ENCODE measurements around the gene CYTH2.
"Not testable (repeated sequence)": the region's sequence is repeated elsewhere in the genome, so short reads cannot be mapped to it uniquely, and the experiment has no call there.

Gene CYTH2

DNA sequence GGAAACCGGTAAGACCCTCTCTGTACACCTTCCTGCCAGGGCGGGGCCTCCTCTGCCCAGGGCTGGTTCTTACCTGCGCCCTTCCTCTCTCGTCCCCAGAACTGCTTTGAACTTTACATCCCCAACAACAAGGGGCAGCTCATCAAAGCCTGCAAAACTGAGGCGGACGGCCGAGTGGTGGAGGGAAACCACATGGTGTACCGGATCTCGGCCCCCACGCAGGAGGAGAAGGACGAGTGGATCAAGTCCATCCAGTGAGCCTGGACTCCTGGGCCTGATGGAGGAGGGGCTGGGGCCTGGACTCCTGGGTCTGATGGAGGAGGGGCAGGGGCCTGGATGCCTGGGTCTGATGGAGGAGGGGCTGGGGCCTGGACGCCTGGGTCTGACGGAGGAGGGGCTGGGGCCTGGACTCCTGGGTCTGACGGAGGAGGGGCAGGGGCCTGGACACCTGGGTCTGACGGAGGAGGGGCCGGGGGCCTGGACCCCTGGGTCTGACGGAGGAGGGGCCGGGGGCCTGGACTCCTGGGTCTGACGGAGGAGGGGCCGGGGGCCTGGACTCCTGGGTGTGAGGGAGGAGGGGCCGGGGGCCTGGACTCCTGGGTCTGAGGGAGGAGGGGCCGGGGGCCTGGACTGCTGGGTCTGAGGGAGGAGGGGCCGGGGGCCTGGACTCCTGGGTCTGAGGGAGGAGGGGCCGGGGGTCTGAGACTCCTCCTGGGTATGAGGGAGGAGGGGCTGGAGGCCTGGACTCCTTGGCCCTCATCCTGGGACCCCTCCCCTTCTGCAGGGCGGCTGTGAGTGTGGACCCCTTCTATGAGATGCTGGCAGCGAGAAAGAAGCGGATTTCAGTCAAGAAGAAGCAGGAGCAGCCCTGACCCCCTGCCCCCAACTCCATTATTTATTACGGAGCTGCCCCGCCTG, 9.4 kb downstream of the CYTH2 start:
- no peak for DNase-seq

DNA sequence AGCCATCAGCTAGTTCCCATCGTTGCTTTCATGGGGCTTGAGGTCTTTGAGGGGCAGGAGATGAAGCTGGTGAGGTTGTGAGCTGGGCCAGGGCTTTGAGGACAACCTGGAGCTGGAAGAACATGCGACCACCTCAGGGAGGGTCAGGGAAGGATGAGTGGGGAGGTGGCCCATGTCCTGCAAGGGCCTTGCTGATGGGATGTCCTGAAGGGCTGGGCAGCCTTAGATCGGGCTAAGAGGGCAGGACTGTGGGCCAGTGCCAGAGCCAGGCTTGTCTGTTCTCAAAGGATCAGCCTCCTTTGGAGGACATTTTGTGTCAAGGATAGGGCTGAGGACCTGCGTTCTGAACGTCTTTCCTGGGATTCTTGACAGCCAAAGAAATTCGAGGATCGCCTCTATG, 10.5 kb downstream of the CYTH2 start:
- no peak for DNase-seq

DNA sequence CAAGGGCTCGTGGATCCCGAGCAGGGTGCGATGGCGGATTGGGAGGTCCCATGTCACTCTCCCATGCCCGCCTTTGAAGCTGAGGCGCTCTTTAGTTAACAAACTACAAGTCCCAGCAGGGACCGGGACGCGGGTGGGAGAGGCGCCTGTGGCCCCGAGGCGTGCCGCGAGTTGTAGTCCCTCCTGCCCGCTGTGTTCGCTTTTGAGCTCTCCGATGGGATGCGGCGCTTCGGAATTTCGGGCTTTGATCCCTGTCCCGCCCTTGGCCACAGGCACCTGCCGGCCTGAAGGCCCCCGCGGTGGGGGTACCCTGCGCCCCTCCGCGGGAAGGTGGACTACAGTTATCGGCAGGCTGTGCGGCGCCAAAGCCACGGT, 11.0 kb downstream of the CYTH2 start:
- peak; percentile 16 for DNase-seq

DNA sequence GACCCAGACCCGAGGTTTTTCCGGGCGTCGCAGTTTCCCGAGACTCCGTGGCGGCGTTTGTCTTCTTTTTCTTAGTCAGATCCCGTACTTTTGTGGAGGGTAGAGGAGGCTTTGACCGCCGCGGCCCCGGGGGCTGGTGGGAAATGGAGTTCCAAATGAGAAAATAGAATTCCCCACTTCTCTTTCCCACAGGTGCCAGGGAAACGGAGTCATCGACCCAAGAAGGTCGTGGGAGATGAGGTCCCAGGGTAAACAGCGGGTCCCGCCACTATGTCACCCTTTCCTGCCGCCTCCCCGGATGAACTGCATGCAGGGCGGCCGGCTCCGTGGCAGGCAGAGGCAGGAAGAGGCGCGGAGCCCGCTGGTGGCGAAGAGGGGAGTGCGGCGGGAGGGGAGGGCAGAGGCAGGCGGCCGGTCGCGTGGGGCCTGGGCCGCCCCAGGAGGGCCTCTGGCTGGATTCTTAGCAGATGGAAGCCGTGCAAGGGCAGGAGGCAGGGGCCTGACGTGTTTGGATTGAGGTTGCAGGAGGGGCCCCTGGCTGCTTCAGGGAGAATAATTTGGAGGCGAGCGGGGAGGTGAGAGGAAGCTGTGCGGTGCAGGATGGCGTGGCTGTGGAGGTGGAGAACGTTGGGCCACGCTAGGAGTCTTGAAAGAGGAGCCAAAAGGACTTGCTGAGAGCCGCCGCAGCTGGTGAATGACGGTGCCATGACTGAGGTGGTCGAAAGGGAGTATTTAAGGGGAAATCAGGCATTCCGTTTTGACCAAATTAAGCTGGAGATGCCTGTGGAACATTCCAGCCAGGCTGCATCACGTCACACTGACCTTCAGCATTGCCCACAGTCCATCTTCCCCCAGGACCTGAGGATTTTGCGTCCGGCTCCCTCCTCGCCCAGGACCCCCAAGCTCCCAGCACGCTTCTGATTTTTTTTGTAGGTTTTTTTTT, 11.7 kb downstream of the CYTH2 start:
- DNase-seq: peak; percentile 38

DNA sequence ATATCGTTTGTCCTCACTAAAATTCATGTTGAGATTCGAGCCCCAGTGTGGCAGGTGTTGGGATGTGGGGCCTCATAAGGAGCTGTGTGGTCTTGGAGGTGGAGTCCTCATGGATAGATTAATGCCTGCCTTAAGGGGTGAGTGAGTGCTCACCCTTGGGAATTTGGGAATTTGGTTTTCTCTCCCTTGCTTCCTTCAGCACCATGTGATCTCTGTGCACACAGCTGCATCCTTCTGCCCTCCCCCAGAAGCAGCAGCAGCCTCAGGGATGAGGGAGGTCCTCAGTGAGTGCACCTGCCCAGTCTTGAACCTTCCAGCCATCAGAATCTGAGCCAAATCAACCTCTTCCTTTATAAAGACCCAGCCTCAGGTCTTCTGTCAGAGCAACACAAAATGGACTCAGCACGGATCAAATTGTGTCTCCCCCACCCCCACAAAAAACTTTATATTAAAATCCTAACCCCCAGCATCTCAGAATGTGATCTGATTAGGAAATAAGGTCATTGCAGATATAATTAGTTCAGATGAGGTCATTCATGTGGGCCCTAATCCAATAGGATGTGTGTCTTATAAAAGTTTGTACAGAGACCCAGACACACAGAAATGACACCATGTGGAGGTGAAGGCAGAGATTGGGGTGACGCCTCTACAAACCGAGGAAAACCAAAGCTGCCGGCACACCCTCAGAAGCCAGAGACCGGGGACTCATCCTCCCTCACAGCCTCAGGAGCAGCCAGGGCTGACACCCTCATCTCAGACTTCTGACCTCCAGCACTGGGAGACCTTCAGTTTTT, 12.9 kb downstream of the CYTH2 start:
- DNase-seq: no peak

DNA sequence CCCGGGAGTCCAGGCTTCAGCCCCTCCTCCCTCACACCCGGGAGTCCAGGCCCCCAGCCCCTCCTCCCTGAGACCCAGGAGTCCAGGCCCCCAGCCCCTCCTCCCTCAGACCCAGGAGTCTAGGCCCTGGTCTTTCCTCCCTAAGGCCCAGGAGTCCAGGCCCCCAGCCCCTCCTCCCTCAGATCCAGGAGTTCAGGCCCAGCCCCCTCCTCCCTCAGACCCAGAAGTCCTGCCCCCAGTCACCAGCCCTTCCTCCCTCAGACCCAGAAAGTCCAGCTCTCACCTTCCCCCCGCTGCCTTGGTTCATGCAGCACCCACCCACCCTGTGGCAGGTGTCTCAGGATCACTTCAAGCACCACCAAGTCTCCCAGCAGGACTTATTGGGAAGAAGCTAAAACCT, 14.1 kb downstream of the CYTH2 start:
- DNase-seq: no peak

DNA sequence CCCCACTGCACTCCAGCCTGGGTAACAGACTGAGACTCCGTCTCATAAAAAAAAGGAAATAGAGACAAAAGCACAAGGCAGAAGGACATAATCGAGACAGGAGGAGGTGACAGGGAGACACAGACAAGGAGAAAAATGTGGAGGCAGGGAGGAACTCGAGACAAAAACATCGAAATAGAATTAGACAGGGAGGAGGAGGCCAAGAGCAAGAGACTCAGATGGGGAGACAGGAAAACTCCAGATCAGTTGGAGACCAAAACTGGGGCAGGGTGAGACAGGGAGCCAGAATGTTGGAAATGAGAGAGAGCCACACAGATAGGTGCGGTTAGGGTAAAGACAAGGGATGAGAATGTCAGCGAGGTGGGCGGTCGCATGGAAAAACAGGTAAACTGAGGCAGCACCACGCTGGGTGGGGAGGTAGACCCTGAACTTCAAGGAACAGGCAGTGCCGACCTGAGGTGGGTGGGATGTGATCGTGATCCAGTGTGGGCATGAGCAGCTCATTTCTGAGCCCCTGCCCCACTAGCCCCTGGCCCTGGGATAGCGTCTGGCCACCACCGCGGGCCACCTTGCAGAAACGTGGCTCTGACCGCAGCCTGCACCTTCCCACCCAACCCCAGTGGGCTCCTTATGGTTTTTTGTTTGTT, 15.2 kb downstream of the CYTH2 start:
- DNase-seq: no peak

DNA sequence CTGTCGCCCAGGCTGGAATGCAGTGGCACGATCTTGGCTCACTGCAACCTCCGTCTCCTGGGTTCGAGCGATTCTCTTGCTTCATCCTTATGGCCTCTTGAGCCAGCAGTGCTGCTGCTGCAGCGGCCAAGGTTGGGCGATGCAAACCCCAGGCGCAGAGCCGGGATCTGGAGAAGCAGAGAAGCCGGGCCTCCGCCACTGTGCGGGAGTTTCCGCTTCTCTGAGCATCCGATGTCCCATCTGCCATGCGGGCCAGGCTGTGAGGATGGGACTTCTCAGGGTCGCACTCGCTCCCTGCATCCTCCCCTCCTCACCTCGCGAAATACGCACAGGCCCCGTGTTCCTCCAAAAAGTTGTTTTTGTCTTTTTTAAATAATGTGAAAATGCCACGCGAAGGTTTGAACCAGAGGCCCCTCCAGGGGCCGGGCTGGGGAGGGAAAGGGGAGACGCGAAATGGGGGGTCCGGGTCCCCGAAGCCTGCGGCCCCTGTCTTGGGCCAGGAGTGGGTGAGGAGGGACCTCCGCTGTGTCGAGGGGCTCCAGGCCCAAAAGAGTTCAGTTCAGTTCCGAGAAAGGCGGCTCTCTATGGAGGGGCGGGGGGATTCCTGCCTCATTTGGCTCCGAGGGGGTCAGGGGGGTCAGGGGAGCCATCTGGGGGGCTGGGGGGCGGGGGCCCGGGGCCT, 15.9 kb downstream of the CYTH2 start:
- no peak for DNase-seq

DNA sequence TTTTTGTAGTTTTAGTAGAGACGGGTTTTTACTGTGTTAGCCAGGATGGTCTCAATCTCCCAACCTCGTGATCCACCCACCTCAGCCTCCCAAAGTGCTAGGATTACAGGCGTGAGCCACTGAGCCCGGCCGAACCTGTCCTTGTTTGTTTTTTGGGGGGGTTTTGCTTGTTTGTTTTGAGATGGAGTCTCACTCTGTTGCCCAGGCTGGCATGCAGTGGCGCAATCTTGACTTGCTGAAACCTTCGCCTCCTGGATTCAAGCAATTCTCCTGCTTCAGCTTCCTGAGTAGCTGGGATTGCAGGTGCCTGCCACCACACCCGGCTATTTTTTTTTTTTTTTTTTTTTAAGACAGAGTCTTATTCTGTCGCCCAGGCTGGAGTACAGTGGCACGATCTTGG, 17.5 kb downstream of the CYTH2 start:
- not testable (repeated sequence) for DNase-seq

DNA sequence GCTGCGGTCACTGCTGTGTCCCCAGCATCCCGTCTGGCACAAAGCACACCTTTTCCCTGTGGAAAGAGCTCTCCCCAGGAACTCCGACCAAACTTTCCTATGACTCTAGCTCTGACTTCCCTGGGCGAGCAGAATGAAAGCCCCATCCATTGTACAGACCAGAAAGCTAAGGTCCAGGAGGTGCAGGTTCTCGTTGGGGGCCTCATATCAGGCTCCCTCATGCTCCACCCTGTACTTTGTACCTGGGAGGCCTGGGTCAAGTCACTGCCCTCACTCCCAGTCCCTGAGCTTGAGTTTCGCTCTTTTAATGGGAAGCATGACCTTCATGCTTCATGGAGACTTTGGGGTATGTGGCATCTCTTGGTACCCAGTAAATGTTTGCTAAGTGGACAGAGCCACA, 18.4 kb downstream of the CYTH2 start:
- DNase-seq: no peak

DNA sequence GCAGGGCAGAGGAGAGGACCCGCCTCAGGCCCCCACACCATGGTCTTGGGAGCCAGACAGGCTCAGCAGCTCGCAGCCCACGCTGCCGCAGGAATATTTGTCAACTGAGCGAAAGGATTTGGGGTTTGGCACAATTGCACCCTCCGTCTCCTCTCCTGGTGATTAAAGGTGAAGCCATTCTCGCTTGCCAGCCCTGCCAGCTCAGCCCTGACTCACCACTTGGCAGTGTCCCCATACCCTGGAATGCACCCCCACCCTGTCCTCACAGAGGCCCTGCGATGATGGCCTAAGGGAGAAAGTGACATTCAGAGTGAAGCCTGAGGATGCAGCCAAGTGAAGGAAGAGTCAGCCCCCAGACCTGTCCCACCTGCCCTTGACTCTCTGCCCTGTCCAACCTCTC, 18.8 kb downstream of the CYTH2 start:
- no peak for DNase-seq

DNA sequence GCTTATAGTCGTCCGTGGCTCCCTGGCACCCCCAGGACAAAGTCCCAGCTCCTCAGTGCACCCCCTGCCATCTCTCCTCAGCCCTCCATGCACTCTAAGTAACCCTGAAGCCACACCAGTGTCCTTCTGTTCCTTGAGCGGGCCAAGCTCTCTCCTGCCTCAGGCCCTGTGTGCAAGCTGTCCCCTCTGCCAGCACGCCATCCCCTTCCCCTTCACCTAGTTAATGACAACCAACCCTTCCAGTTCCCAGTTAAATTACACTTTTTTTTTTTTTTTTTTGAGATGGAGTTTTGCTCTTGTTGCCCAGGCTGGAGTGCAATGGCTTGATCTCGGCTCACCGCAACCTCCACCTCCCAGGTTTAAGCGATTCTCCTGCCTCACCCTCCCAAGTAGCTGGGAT, 19.3 kb downstream of the CYTH2 start:
- not testable (repeated sequence) for DNase-seq

DNA sequence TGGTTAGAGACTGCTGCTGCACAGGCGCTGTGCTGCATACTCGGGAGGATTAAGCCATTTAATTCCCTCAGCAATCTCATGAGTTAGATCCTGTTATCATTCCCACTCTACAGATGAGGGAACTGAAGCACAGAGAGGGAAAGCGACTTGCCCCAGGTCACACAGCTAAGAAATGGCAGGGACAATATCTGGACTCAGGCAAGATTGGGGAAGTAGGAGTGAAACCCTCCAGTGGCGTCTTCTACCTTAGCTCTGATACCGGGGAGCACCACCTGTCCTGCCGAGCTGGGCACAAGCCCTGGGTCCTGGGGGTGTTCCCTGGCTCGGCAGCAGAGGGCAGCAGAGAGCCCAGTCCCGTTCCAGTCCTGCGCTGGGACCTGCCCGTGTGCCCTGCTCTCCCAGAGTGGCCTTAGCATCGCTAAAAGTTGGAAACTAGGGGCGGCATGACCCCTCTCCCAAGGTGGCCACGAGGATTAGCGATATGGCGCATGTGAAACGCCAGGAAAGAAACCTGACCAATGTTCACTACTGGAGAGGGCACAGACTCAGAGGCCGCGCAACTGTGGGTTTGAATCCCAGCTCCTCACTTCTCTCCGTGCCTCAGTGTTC, 20.5 kb downstream of the CYTH2 start:
- peak; percentile 64 for DNase-seq

DNA sequence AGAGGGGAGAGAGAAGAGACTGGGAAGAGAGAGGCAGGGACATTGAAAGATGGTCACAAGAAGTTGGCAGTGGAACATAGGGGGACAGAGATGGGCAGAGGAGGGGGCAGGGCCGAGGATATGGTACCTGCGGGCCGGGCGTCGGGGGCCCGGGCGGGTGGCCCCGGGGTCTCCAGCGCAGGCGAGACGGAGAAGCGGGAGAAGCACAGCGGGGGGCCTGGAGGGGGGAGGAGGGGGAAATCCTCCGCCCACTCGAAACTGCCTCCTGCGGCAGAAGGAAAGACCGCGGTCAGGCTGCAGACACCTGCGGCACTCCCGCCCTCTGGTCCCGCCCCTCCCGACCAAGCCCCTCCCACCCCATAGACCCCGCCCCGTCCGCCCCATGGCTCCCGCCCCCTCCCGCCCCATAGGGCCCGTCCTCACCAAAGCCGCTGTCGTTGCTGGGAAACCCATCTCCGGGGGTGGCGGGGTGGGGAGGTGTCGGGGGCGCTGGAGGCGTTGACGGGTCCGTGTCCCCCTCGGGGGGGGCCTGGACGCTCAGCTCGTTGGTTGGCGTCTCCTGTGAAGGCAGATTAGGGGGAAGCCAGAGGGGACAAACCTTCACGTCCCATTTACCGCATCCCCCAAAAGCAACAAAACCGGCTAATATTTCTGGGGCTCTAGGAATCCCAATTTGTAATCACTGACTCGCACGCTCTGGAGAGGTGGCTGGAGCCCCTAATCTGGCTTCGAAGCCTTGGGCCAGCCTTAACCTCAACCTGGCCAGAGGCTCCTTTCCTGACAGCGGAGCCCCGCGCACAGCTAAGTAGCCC, 22.0 kb downstream of the CYTH2 start:
- DNase-seq: peak; percentile 67

DNA sequence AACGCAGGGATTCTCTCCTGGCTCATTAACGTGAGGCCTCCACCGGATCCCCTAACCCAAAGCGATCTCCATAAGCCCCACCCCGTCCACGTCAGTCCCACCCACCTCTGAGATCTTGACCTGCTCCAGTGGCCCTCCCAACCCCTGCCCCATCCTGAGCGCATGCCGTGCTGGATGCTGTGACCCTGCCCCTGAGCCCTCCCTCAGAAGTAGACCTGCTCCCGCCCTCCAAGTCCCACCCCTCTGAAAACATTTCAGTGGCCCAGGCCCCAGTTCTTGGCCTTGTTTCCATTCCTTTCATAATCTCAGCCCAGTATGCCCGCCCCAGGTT, 22.6 kb downstream of the CYTH2 start:
- DNase-seq: no peak

DNA sequence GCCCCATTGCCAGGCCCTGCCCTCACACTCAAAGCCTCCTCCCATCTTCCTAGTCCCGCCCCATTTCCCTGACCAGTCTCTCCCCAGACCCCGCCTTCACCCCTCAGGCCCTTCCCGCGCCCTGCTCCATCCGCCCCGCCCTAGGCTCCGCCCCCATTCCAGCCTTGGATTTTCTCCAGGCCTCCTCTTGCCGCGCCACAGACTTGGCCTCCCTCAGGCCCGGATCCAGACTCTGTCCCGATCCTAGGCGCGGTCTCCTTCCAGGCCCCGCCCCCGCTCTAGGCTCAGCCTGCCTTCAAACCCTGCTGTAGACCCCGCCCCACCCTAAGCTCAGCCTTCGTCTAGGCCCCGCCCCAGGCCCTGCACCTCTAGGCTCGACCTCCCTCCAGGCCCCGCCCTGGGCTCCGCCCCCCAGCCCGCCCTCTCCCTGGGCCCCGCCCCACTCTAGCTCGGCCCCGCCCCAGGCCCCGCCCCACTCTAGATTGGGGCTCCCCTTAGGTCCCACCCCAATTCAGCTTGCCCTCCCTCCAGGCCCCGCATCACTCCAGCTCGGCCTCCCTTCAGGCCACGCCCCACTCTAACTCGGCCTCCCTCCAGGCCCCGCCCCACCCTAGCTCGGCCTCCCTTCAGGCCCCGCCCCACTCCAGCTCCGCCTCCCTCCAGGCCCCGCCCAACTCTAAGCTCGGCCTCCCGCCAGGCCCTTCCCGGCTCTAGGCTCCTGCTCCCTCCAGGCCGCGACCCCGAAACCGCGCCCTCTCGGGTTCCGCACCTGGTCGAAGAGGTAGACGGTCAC, 24.0 kb downstream of the CYTH2 start:
- peak; percentile 75 for DNase-seq

DNA sequence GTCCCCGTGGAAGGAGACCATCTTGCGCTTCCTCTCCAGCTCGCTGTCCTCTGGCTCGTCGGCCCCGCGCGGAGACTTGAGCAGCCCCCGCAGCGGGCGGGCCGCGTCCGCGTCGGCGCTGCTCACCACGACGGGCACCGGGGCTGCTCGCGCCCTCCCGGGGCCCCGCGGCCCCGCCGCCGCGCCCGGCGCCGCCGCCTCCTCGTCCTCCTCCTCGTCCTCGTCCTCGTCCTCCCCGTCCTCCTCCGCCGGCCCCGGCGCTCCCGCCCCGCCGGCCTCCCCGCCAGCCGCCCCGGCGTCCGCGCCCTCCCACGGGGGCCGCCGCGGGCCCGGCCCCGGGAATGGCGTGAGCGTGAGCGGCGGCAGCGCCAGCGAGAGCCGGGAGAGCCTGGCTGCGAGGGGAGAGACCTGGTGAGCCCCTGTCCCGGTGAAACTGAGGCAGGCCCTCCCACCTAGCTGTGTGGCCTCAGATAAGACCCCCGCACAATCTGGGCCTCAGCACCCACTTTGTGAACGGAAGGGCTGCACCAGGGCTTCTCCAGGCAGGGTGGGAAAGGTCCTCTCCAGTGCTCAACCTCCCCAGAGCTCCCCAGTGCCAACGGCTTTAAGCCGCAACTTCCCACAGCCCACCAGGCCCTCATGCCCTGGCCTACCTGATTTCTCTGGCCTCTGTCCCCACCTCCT, 24.7 kb downstream of the CYTH2 start:
- no peak for DNase-seq

DNA sequence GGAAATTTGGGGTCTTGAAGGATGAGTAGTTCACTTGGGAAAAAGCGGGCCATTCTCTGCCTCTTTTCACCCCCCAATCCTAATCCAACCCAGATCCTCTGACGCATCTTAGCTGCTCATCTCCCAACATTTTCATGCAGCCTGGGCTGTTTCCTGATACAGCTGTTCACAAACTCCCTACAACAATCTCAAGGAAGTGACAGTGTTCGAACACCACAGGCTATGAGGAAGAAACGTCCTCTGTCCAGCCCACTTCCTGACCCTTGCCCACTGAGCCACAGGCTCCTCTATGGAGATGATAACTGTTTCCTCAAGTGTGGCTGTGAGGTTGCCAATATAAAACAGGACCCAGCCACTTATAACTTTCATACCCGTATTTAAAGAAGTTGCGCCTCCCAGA, 26.2 kb downstream of the CYTH2 start:
- no peak for DNase-seq

Data from effector CD8-positive, alpha-beta T cell (primary cell).